Caco-2 (cell line): Measurements from ENCODE around the gene SLC22A7. TPM values are rescaled to one million over a fixed set of nuclear protein-coding genes. Genes with fewer than 3 reads are reported as not detected.
A peak's percentile ranks its signal among the peaks of the same experiment; 100 is the strongest.

ENCODE experiments used
- BruUV-seq: library from RNA; stranded (reverse); fragments of 400-500 nt; replicated peaks from 2 replicates; lab custom pipeline; 2021; lab: Mats Ljungman, UMichigan
- CTCF ChIA-PET: fragments of 300-600 bp; sonication (Branson Sonifier 250); formaldehyde crosslinking; loops from one replicate; lab custom pipeline; 2022; ENCODE audit warnings: antibody characterized with exemption; lab: Charles Lee
- POLR2A ChIA-PET: fragments of 300-600 bp; sonication (Branson Sonifier 250); formaldehyde crosslinking; loops from one replicate; lab custom pipeline; 2022; ENCODE audit warnings: antibody characterized with exemption; lab: Charles Lee
- DNase-seq, 2 experiments: peaks; one replicate each; pipeline versions ENCODE4 v3.0.0 to v3.0.0-alpha.2; 2020 to 2022
- H3K27me3 ChIP-seq: replicated peaks from 2 replicates; pipeline ENCODE4 v1.6.0; 2011; ENCODE audit warnings: low read length; ENCODE audit not compliant: control insufficient read depth, insufficient read depth
- H3K36me3 ChIP-seq: 2 replicates; pipeline ENCODE4 v1.5.1; 2011; ENCODE audit warnings: low read length; ENCODE audit not compliant: control insufficient read depth, insufficient read depth
- H3K4me1 ChIP-seq: fragments of 250-450 bp; sonication (Bioruptor Pico); 2 replicates; pipeline ENCODE4 v1.5.1; 2020; ENCODE audit warnings: mild to moderate bottlenecking
- H3K4me3 ChIP-seq: 2 replicates; pipeline ENCODE4 v1.5.1; 2011; ENCODE audit warnings: low read depth, mild to moderate bottlenecking, control low read depth, low read length
- H3K9me3 ChIP-seq: fragments of 250-450 bp; sonication (Bioruptor Pico); 2 replicates; pipeline ENCODE4 v1.5.1; 2020; ENCODE audit warnings: mild to moderate bottlenecking, moderate library complexity
- H3K27ac Mint-ChIP-seq: one replicate; pipeline ENCODE4 v1.8.0; 2022; ENCODE audit warnings: mixed read lengths; ENCODE audit not compliant: unreplicated experiment
- H3K27me3 Mint-ChIP-seq: one replicate; pipeline ENCODE4 v1.8.0; 2022; ENCODE audit warnings: mixed read lengths; ENCODE audit not compliant: insufficient read depth, unreplicated experiment
- H3K36me3 Mint-ChIP-seq: one replicate; pipeline ENCODE4 v1.8.0; 2022; ENCODE audit warnings: mild to moderate bottlenecking, mixed read lengths; ENCODE audit not compliant: insufficient read depth, unreplicated experiment
- H3K4me1 Mint-ChIP-seq: one replicate; pipeline ENCODE4 v1.8.0; 2022; ENCODE audit warnings: low read depth, mixed read lengths; ENCODE audit not compliant: unreplicated experiment
- H3K4me3 Mint-ChIP-seq: one replicate; pipeline ENCODE4 v1.8.0; 2022; ENCODE audit warnings: mild to moderate bottlenecking, moderate library complexity, mixed read lengths; ENCODE audit not compliant: unreplicated experiment
- H3K9me3 Mint-ChIP-seq: one replicate; pipeline ENCODE4 v1.8.0; 2022; ENCODE audit warnings: mixed read lengths; ENCODE audit not compliant: unreplicated experiment
- intact Hi-C: fragments of 100-400 bp; cut with micrococcal nuclease; formaldehyde crosslinking; loops from one replicate; pipeline ENCODE4 v1.10.0; 2022; ENCODE audit not compliant: unreplicated experiment
- total RNA-seq: library from RNA; stranded (reverse); gene quantifications from 2 replicates; pipeline ENCODE4 v1.2.3, GENCODE V29; 2022
- TF ChIP-seq, protein P1 (sequence below), 2 experiments: fragments of 200-600 bp in 1 of 2; IDR thresholded peaks; 1 replicate in 1 of 2; 2 replicates in 1 of 2; pipeline versions ENCODE4 v1.5.1 to v1.8.0; 2011 to 2022; ENCODE audit warnings: antibody characterized with exemption in 1 of 2, control low read depth in 1 of 2, inconsistent platforms in 1 of 2, low read depth in 1 of 2, low read length in 1 of 2, mild to moderate bottlenecking in 1 of 2, moderate library complexity in 1 of 2; ENCODE audit not compliant: insufficient read depth in 1 of 2, severe bottlenecking in 1 of 2, unreplicated experiment in 1 of 2

SLC22A7 gene
- total RNA-seq, 1 experiment from 2014 or later: not detected

DNA sequence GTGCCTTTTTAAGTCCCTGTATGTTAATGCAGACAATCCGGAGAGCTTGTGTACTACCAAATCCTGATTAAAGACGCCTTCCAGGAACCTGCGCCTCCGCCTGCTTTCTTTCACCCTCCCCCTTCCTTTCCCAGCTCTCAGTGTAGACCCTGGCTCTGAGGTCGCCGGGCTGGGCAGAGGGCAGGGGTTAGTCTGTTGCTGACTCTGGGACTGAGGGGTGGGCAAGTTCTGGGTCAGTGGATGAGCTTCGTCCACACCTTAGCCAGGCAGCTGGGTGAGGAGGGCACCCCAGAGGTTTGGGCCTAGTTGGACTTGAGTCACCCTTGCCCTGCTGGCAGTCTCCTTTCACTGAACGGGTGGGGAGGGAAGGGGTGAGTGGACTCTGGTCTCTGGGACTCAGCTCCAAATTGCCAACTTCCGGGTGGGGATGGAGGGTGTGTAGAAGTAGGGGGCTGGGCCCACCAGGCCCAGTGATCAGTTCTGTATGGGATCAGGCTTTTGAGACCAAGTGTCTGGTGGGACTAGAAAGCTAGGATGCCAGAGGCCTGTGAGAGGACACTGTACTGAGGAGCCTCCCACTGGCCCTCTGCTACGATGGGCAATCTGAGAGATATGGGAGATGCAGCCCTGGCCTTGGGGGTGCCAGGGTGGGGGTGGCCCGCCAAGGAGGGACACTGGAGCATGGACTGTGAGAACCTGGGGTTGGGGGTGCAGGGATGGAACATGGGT is 21.3 kb upstream of the SLC22A7 start:
- DNase-seq: no peak
- intact Hi-C loops: no loop called here
- Histone ChIP-seq H3K9me3 (no peaks in the 10 kb centered on the region), H3K27me3 (no peaks in the 10 kb centered on the region), H3K4me1 (peaks cover 47% of the 10 kb centered on the region), H3K36me3 (no peaks in the 10 kb centered on the region), H3K4me3 (no peak overlapping the region)
- Mint-ChIP-seq H3K36me3 (no peaks in the 10 kb centered on the region), H3K4me1 (peaks cover 24% of the 10 kb centered on the region), H3K27ac (no peak overlapping the region), H3K9me3 (no peaks in the 10 kb centered on the region), H3K4me3 (peak overlapping the region; percentile 9), H3K27me3 (no peaks in the 10 kb centered on the region)
- no TSS peak for BruUV-seq
- ChIA-PET POLR2A (no interaction called here), CTCF (interaction anchor here (0.5 kb wide), 1 partner anchor 179 kb away, joined by 4 read pairs; the partner anchor contains the start of gene DLK2)
- TF ChIP-seq, protein P1, sequence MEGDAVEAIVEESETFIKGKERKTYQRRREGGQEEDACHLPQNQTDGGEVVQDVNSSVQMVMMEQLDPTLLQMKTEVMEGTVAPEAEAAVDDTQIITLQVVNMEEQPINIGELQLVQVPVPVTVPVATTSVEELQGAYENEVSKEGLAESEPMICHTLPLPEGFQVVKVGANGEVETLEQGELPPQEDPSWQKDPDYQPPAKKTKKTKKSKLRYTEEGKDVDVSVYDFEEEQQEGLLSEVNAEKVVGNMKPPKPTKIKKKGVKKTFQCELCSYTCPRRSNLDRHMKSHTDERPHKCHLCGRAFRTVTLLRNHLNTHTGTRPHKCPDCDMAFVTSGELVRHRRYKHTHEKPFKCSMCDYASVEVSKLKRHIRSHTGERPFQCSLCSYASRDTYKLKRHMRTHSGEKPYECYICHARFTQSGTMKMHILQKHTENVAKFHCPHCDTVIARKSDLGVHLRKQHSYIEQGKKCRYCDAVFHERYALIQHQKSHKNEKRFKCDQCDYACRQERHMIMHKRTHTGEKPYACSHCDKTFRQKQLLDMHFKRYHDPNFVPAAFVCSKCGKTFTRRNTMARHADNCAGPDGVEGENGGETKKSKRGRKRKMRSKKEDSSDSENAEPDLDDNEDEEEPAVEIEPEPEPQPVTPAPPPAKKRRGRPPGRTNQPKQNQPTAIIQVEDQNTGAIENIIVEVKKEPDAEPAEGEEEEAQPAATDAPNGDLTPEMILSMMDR (IDR thresholded peaks at IDR 0.05; ENCODE audit: insufficient read depth in 1 of 2, low read depth in 1 of 2, low read length in 1 of 2, severe bottlenecking in 1 of 2, unreplicated experiment in 1 of 2): no peak

DNA sequence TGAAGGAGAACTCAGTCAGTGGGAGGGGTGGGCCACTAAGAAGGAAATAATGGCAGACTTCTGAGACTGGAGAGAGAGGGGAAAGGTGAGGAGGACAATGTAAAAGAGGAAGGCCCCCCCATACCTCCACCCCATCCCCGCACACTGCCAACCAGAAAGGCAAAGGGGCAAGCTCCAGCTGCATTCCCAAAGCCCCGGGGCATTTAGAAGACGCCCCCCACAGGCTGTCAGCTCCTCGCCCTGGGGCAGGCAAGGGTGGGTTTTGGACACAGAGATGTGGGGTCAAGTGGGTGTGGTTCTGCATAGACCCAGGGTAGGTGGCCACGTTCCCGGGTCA is 20.8 kb upstream of the SLC22A7 start:
- ChIA-PET CTCF (interaction anchor here (0.5 kb wide), 1 partner anchor 178 kb away, joined by 4 read pairs; the partner anchor contains the start of gene DLK2), POLR2A (no interaction called here)
- no peaks in the 10 kb centered on the region for H3K36me3 Mint-ChIP-seq
- no peaks in the 10 kb centered on the region for H3K9me3 Mint-ChIP-seq
- BruUV-seq: no TSS peak
- H3K4me3 Mint-ChIP-seq: no peak overlapping the region
- TF ChIP-seq, protein P1 (IDR thresholded peaks at IDR 0.05; ENCODE audit: insufficient read depth in 1 of 2, low read depth in 1 of 2, low read length in 1 of 2, severe bottlenecking in 1 of 2, unreplicated experiment in 1 of 2): no peak
- H3K4me1 Mint-ChIP-seq: peaks cover 25% of the 10 kb centered on the region
- no peaks in the 10 kb centered on the region for H3K27me3 Mint-ChIP-seq
- Histone ChIP-seq H3K27me3 (no peaks in the 10 kb centered on the region), H3K4me1 (peaks cover 52% of the 10 kb centered on the region), H3K4me3 (no peak overlapping the region), H3K9me3 (no peaks in the 10 kb centered on the region), H3K36me3 (no peaks in the 10 kb centered on the region)
- intact Hi-C loops: no loop called here
- no peak for DNase-seq
- no peak overlapping the region for H3K27ac Mint-ChIP-seq

DNA sequence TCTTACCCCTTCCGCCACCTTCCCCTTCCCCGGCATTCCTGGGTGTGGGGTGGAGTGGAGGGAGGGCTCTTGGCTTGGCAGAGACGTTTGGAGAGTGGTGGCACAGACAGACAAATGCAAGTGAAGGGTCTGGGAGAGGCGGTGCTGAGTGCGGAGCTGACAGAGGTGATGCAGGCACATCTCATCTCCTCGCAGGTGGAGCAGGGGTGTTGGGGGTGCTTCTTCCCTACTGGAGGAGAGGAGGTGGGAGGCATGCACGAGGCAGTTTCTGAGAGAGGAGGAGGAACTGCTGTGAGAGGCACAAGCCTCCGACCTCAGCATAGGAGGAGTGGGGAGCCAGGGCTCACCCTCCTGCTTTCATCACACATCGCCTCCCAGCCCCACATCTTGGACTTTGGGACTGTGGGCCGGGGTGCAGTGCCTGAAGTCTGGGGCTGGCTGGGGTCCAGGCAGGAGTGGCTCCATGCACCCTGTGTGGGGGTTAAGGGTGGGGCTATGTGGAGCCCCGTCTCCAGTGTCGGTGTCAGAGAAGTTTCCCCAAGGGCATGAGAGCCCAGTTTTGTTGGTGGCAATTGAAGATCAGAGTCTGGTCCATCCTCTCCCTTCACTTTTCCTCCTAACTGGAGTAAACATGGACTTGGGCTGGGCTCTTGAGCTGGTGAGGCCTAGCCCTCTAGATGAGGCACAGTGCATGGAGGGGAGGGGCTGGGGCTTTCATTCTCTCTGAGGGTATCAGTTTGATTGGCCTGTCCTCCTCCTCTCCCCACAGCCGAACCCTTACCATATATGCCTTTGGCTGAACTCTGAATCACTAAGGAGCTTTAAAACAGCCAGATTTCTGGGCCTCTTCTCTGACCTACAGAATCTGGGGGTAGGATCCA is 20.2 kb upstream of the SLC22A7 start:
- POLR2A ChIA-PET: no interaction called here
- peak overlapping the region; percentile 51 for H3K27ac Mint-ChIP-seq

More for the DNA sequence above, 20.2 kb upstream of the SLC22A7 start:
- Histone ChIP-seq H3K36me3 (no peaks in the 10 kb centered on the region), H3K4me1 (peaks cover 52% of the 10 kb centered on the region), H3K9me3 (no peaks in the 10 kb centered on the region), H3K27me3 (no peaks in the 10 kb centered on the region), H3K4me3 (no peak overlapping the region)
- no peak overlapping the region for H3K4me3 Mint-ChIP-seq
- DNase-seq: no peak
- TF ChIP-seq, protein P1 (IDR thresholded peaks at IDR 0.05; ENCODE audit: insufficient read depth in 1 of 2, low read depth in 1 of 2, low read length in 1 of 2, severe bottlenecking in 1 of 2, unreplicated experiment in 1 of 2): no peak
- no peaks in the 10 kb centered on the region for H3K9me3 Mint-ChIP-seq
- no TSS peak for BruUV-seq
- CTCF ChIA-PET: no interaction called here
- intact Hi-C loops: no loop called here
- peaks cover 25% of the 10 kb centered on the region for H3K4me1 Mint-ChIP-seq
- no peaks in the 10 kb centered on the region for H3K27me3 Mint-ChIP-seq
- no peaks in the 10 kb centered on the region for H3K36me3 Mint-ChIP-seq
